Breast epithelium (tissue), 3 donors: Measurements from ENCODE around the gene TSKS.

ENCODE experiments used
- POLR2A ChIP-seq: fragments of 450-650 bp; IDR thresholded peaks from one replicate; pipeline ENCODE4 v1.6.1; 2016; ENCODE audit warnings: antibody characterized with exemption, mild to moderate bottlenecking, moderate library complexity
- POLR2AphosphoS5 ChIP-seq, 3 donors: sonication (generic); formaldehyde crosslinking; IDR thresholded peaks; one replicate each; pipeline ENCODE4 v1.6.1; 2017; ENCODE audit warnings: antibody characterized with exemption in 3 of 3
- TF ChIP-seq, protein P1 (sequence below), 3 donors: fragments of 450-650 bp; IDR thresholded peaks; one replicate each; pipeline ENCODE4 v1.5.1; 2016 to 2017; ENCODE audit warnings: antibody characterized with exemption in 3 of 3, mild to moderate bottlenecking in 3 of 3, moderate library complexity in 3 of 3

DNA sequence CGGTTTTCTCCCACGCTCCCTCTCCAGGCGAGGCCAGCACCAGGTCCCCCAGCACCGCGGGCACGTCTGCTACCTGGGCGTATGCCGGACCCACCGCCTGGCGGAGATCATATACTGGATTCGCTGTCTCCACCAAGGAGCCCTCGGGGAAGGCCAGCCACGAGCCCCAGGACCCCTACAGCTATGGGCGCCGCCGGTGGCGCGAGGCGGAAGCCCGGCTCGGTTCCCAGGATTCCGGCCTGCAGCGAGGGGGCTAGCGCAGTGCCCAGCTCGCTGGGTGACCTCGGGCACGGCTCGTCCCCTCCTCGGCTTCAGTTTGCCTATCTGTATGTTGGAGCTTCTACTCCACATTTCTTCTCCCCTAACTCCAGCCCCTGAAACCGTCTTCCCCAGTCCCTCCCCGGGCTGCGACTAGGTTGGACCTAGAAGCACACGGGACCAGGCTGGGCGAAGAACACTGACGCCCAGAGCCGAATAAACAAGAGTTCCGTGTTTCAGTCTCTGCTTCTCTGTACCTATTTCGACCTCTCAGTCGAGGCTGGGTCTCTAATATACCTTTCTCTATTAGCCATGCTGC is 72.9 kb downstream of the TSKS start:
- TF ChIP-seq, protein P1, sequence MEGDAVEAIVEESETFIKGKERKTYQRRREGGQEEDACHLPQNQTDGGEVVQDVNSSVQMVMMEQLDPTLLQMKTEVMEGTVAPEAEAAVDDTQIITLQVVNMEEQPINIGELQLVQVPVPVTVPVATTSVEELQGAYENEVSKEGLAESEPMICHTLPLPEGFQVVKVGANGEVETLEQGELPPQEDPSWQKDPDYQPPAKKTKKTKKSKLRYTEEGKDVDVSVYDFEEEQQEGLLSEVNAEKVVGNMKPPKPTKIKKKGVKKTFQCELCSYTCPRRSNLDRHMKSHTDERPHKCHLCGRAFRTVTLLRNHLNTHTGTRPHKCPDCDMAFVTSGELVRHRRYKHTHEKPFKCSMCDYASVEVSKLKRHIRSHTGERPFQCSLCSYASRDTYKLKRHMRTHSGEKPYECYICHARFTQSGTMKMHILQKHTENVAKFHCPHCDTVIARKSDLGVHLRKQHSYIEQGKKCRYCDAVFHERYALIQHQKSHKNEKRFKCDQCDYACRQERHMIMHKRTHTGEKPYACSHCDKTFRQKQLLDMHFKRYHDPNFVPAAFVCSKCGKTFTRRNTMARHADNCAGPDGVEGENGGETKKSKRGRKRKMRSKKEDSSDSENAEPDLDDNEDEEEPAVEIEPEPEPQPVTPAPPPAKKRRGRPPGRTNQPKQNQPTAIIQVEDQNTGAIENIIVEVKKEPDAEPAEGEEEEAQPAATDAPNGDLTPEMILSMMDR (IDR thresholded peaks at IDR 0.05) = no peak
- TF ChIP-seq POLR2AphosphoS5 (IDR thresholded peaks at IDR 0.05) (no peak), POLR2A (no peak)
